Stomach smooth muscle (tissue), 2 donors: ENCODE data around the gene FFAR1.
"Not testable (repeated sequence)": the region's sequence is repeated elsewhere in the genome, so short reads cannot be mapped to it uniquely, and the experiment has no call there.

Experiments used
- H3K27ac ChIP-seq: one replicate; pipeline ENCODE4 v1.7.0; 2013; ENCODE audit warnings: mild to moderate bottlenecking, low read length, inconsistent platforms
- H3K27me3 ChIP-seq, 2 donors: one replicate each; pipeline ENCODE4 v1.7.0; 2013; ENCODE audit warnings: low read length in 2 of 2; ENCODE audit not compliant: insufficient read depth in 2 of 2, control insufficient read depth in 1 of 2
- H3K36me3 ChIP-seq, 2 donors: one replicate each; pipeline ENCODE4 v1.7.0; 2013; ENCODE audit warnings: low read length in 2 of 2; ENCODE audit not compliant: control insufficient read depth in 2 of 2, insufficient read depth in 2 of 2
- H3K4me1 ChIP-seq: one replicate; pipeline ENCODE4 v1.7.0; 2013; ENCODE audit warnings: low read length; ENCODE audit not compliant: control insufficient read depth, insufficient read depth
- H3K4me3 ChIP-seq, 2 donors: one replicate each; pipeline ENCODE4 v1.7.0; 2013; ENCODE audit warnings: low read length in 2 of 2
- H3K9ac ChIP-seq, 2 donors: one replicate each; pipeline ENCODE4 v1.7.0; 2013; ENCODE audit warnings: low read length in 2 of 2, mild to moderate bottlenecking in 1 of 2
- H3K9me3 ChIP-seq, 2 donors: one replicate each; pipeline ENCODE4 v1.7.0; 2013; ENCODE audit warnings: low read length in 2 of 2; ENCODE audit not compliant: control insufficient read depth in 2 of 2
- donor health status: healthy.
- donor health status: Pancreatic carcinoma.

Gene FFAR1

DNA sequence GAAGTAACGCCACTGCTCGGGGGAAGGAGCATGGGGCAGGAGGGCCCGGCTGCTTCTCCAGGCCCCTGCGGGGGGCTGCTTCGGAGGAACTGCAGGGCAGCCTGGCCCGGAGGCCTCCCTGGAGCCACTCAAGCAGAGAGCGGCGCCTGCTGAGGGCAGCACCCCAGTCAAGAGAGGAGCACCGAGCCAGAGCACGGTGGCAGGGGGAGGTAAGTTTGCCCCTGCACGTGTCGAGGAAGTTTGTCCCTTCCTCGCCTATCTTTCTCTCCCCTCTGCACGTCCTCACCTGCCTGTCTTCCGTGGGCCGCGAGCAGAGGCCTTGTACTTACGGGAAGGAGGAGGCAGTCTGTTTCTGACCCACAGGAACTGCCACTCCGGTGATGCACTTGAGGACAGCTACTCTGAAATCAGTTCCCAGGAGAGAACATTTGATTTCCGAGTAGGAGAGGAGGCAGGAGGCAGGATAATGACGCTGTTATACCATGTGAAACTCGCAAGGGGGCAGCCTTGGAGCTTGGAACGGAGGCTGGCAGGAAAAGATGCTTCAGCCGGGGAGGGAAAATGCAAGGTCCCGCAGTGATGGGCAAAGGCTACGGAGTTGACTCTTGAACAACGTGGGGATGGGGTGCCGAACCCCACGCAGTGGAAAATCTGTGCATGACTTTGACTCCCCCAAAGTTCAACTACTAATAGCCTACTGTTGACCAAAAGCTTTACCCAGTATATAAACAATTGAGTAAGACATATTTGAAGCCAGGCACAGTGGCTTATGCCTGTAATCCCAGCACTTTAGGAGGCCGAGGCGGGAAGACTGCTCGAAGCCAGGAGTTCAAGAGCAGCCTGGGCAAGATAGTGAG, 5.0 kb downstream of the FFAR1 start:
- peaks cover 11 to 17% of the 10 kb centered on the region in 2 donors for H3K27me3 ChIP-seq
- no peak overlapping the region for H3K9ac ChIP-seq
- no peaks in the 10 kb centered on the region for H3K9me3 ChIP-seq
- no peak overlapping the region for H3K4me3 ChIP-seq
- H3K4me1 ChIP-seq: no peaks in the 10 kb centered on the region
- no peaks in the 10 kb centered on the region for H3K36me3 ChIP-seq
- no peak overlapping the region for H3K27ac ChIP-seq

DNA sequence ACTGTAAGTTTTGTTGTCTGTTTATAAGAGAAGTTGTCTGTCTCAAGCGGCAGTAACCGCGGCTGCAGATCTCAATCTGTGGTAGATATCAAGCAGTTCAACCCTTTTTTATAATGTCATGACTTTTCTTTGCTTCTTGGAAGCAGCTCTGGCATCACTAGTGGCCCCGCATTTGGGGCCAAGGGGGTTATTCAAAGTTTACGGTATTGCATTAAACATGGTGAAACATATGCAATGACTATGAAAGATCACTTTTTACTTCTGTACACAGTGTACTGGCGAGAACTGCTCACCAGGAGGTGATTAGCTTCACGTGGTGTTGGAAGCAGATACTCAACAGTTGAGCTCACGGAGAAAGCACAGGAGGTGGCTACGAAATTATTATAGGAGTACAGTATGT, 5.9 kb downstream of the FFAR1 start:
- H3K9ac ChIP-seq: no peak overlapping the region
- H3K9me3 ChIP-seq: no peaks in the 10 kb centered on the region
- no peak overlapping the region for H3K4me3 ChIP-seq
- H3K36me3 ChIP-seq: no peaks in the 10 kb centered on the region
- H3K27me3 ChIP-seq: peaks cover 11 to 21% of the 10 kb centered on the region in 2 donors
- H3K27ac ChIP-seq: no peak overlapping the region
- H3K4me1 ChIP-seq: no peaks in the 10 kb centered on the region

DNA sequence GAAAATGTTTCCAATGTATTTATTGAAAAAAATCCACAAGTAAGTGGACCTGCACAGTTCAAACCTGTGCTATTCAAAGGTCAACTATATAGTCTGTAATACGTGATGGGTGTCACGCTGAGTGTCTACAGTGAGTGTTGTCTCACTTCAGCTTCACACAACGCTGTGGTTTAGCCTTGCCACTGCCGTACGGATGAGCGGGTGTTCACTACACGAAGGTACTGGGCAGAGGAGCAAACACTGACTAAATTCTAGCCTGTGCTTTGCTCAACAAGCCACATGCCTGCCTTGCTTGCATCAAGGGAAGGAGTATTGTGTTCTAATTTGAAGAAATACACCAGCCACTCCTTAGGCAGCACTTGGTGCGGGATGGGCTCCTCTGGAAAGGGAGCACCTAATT, 7.2 kb downstream of the FFAR1 start:
- Histone ChIP-seq H3K36me3 (no peaks in the 10 kb centered on the region), H3K27me3 (peaks cover 11 to 17% of the 10 kb centered on the region in 2 donors), H3K9me3 (no peaks in the 10 kb centered on the region), H3K4me1 (no peaks in the 10 kb centered on the region), H3K27ac (no peak overlapping the region), H3K9ac (no peak overlapping the region), H3K4me3 (no peak overlapping the region)

DNA sequence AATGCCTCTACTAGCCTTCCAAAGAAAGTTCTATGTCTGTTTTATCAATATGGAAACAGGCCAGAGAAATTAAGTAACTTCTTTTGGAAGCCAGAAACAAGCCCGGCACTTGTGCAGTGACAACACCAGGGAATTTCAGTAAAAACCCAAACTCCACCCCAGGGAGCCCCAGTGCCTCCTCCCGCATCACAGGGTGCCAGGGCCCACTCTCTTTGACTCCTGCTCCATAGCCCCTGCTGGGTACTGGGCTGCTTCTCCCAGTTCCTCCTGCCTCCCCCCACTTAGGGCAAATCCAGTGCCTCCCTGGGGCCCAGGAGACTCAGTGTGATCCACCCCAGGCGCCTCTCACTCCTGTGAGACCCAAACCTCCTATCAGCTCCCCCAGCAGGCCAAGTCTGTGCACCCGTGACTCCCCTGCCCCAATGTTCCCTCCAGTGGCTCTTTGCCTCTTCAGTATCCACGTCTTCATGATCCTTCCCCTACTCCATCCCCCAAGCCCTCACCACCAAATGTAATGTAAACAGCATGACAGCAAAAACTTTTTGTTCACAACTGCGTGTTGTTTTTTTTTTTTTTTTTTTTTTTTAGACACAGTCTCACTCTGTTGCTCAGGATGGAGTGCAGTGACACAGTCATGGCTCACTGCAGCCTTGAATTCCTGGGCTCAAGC, 8.2 kb downstream of the FFAR1 start:
- H3K36me3 ChIP-seq: no peaks in the 10 kb centered on the region
- no peaks in the 10 kb centered on the region for H3K9me3 ChIP-seq
- no peak overlapping the region for H3K27ac ChIP-seq
- H3K4me3 ChIP-seq: no peak overlapping the region
- H3K4me1 ChIP-seq: no peaks in the 10 kb centered on the region
- H3K27me3 ChIP-seq: peaks cover 8 to 17% of the 10 kb centered on the region in 2 donors
- no peak overlapping the region for H3K9ac ChIP-seq

DNA sequence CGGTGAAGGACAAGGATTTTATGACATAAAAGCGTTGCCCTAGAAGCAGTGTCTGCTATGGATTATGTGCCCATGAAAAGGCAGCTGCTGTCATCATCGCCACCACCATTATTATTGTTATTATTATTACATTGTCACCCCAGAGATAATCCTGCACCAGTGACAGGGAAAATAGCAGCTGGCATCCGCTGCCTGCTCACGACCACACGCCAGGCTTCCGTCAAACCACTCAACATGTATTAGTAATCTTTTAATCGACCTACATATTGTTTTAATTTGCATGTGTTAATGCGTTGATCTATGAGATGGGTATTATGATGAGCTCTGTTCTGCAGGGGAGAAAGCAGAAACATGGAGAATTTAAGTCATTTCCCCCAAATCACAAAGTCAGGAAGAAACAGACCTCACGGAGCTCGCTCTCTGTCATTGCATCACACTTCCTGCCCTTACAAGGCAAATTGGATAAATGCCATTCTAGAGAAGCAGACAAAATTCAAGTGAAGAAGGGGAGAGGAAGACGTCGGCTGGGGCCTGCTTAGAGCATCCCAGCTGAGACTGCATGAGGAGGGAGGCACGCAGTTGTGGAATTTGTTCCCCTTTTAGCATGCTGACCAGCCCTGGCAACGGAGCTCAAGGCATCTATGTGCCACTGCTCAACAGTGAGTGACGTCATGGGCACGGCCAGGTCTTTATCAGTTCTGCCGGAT, 10.3 kb downstream of the FFAR1 start, which contains the start of gene FFAR3:
Gene FFAR3, plus strand, starts transcription at position 594 of the 707 bp plus-strand sequence. CDS start 431 bp downstream, outside the sequence.
- Histone ChIP-seq H3K9ac (no peak within 1 kb of the TSS), H3K27me3 (peaks cover 5 to 14% of the 10 kb centered on the region in 2 donors), H3K27ac (no peak within 1 kb of the TSS), H3K4me3 (no peak within 1 kb of the TSS), H3K36me3 (no peaks in the 10 kb centered on the region), H3K9me3 (no peaks in the 10 kb centered on the region), H3K4me1 (no peaks in the 10 kb centered on the region)

DNA sequence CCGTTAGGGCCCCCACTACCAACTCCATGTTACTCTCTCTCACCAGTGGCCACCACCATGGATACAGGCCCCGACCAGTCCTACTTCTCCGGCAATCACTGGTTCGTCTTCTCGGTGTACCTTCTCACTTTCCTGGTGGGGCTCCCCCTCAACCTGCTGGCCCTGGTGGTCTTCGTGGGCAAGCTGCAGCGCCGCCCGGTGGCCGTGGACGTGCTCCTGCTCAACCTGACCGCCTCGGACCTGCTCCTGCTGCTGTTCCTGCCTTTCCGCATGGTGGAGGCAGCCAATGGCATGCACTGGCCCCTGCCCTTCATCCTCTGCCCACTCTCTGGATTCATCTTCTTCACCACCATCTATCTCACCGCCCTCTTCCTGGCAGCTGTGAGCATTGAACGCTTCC, 11.1 kb downstream of the FFAR1 start:
- H3K27ac ChIP-seq, H3K9ac ChIP-seq, H3K4me1 ChIP-seq, H3K4me3 ChIP-seq, H3K36me3 ChIP-seq, H3K9me3 ChIP-seq: not testable (repeated sequence)
- peaks cover 5 to 14% of the 10 kb centered on the region in 2 donors for H3K27me3 ChIP-seq

DNA sequence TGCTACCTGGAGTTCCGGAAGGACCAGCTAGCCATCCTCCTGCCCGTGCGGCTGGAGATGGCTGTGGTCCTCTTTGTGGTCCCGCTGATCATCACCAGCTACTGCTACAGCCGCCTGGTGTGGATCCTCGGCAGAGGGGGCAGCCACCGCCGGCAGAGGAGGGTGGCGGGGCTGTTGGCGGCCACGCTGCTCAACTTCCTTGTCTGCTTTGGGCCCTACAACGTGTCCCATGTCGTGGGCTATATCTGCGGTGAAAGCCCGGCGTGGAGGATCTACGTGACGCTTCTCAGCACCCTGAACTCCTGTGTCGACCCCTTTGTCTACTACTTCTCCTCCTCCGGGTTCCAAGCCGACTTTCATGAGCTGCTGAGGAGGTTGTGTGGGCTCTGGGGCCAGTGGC, 11.7 kb downstream of the FFAR1 start:
- not testable (repeated sequence) for H3K4me3 ChIP-seq, H3K4me1 ChIP-seq, H3K9ac ChIP-seq, H3K9me3 ChIP-seq, H3K36me3 ChIP-seq, H3K27ac ChIP-seq
- H3K27me3 ChIP-seq: peaks cover 5 to 14% of the 10 kb centered on the region in 2 donors

DNA sequence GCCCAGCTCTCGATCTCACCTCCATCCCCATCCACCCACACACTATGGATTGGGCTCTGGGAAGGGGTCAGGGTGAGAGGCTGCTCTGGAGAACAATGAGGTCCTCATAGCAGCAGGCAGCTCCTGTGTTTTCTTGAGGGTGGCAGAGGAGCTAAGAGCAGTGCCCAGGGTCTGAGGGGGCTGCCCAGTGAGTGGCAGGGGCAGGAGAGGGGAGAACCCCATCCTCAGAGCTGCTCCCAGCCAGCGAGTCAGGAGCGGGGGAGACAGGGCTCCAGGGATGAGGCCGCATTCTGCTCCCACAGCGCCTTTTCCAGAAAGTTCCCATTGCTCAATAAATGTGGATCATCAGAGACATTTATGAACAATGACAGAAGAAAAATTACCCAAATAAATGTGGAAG, 12.4 kb downstream of the FFAR1 start:
- not testable (repeated sequence) for H3K9ac ChIP-seq, H3K27ac ChIP-seq, H3K4me1 ChIP-seq, H3K36me3 ChIP-seq, H3K9me3 ChIP-seq, H3K4me3 ChIP-seq
- H3K27me3 ChIP-seq: peaks cover 5 to 12% of the 10 kb centered on the region in 2 donors

DNA sequence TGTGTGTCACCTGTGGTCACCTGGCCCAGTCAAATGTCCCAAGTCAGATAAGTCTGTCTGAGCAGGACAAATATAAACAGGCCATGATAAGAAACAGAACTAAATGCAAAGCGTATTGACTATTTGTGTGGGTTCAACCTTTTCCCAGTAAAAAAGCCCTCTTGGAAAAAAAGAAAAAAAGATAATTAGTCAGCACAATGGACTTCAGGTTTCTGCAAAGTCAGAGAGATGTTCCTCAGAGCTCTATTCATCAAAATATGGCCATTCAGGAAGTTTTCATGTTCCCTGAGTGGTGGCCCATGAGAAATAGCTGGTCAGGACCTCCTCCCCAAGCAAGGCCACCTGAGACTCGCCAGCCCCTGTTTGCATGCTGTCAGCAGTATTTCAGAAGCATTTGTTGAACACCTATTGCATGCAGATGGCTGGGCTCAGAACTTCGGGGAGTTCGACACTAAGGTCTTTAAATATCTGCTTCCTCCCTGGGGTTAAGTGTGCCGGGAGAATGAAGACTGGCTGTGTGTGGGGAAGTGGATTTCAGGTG, 13.2 kb downstream of the FFAR1 start:
- H3K9ac ChIP-seq: no peak overlapping the region

DNA sequence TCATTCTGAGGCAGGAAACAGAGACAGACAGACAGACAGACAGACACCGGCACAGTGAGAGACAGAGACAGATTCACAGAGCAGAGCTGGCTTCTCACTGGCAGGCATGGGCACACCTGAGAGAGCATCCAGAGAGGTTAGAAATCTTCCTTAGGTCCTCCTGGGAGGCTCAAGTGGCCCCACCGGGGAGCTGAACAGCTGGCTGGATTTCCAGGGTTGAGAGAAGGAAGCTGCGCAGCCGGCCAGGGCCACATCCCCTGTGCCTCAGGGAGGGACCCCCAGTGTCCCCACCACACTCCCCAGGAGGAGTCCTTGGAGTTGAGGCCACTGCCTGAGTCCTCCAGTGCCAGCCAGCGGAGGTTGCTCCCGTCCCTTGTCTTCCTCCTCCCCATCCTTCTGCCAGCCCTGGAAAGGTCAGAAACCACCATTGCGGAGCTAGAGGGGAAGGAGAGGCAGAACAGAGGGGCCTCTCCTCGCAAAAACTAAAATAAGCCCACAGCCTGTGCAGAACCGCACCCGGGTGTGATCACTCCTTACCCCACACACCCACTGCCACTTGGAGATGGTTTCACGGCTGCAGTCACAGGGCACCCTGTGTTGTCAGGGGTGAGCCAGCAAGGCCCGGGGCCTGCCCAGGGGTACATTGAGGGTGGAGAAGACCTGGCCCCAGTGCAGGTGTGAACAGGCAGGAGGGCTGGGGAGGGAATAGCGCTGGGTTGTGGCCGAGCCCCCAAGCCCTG, 14.7 kb downstream of the FFAR1 start:
- H3K9me3 ChIP-seq: no peaks in the 10 kb centered on the region
- H3K27ac ChIP-seq: no peak overlapping the region
- H3K9ac ChIP-seq: no peak overlapping the region
- peaks cover 0 to 7% of the 10 kb centered on the region in 2 donors for H3K27me3 ChIP-seq
- no peaks in the 10 kb centered on the region for H3K4me1 ChIP-seq
- H3K36me3 ChIP-seq: no peaks in the 10 kb centered on the region
- no peak overlapping the region for H3K4me3 ChIP-seq

More for the DNA sequence above, 13.2 kb downstream of the FFAR1 start:
- no peaks in the 10 kb centered on the region for H3K36me3 ChIP-seq
- H3K4me3 ChIP-seq: no peak overlapping the region
- H3K27ac ChIP-seq: no peak overlapping the region
- peaks cover 0 to 8% of the 10 kb centered on the region in 2 donors for H3K27me3 ChIP-seq
- no peaks in the 10 kb centered on the region for H3K4me1 ChIP-seq
- H3K9me3 ChIP-seq: no peaks in the 10 kb centered on the region
